Esophagus (tissue), 2 donors: ENCODE results near the gene VWA2. TPM values are rescaled to one million over a fixed set of nuclear protein-coding genes. Genes with fewer than 3 reads are reported as not detected.

Experiments used
- polyA plus RNA-seq, 2 donors: library from polyadenylated mRNA; stranded (reverse); fragments of 200-250 nt; gene quantifications; one replicate each; pipeline ENCODE4 v1.2.3, GENCODE V29; 2013
- donor health status: healthy with polysubstance abuse.
- donor health status: Bipolar disorder and iron deficiency.

The VWA2 gene
- polyA plus RNA-seq, 2 donors: 0.71 to 1.4 TPM

Other genes with a start within 250 kb of the VWA2 start
- under 1 TPM; 0.22 to 0.46 TPM for gene ADRB1, start 195.4 kb upstream of the VWA2 start, polyA plus RNA-seq
- gene CCDC186, start 65.1 kb upstream of the VWA2 start, polyA plus RNA-seq: 1 to 10 TPM; 5.1 to 6.1 TPM
- gene TDRD1, start 59.9 kb upstream of the VWA2 start, polyA plus RNA-seq: under 1 TPM; 0.04 to 0.08 TPM
- 1 to 10 TPM; 7.8 to 8.2 TPM for gene AFAP1L2, start 165.2 kb downstream of the VWA2 start, polyA plus RNA-seq